ENCODE data around the gene MROH8.

MROH8 gene

DNA sequence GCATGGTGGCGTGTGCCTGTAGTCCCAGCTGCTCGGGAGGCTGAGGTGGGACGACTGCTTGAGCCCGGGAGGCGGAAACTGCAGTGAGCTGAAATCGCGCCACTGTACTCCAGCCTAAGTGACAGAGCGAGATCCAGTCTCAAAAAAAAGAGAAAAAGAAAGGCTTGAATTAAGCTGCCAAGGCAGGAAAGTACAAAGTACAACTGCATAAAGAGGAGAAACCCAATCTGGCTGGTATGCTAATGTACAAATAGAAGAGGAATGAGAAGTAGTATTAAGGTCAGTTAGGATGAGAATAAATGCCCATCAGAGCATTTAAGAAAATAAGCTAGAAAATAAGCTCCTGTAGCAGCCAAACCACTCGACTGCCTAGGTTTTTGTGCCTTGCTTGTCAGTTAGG, 23.4 kb downstream of the MROH8 start:
- Histone ChIP-seq H3F3A (ENCODE audit: insufficient read depth, low read length) (no peaks in the 10 kb centered on the region), H3K36me3 (replicated peaks; ENCODE audit: insufficient read depth, low read length) (no peaks in the 10 kb centered on the region), H4K20me1 (ENCODE audit: insufficient read depth, low read length) (no peaks in the 10 kb centered on the region), H3K9me3 (replicated peaks; ENCODE audit: insufficient read depth, low read length) (no peaks in the 10 kb centered on the region), H3K4me1 (ENCODE audit: low read length) (no peaks in the 10 kb centered on the region), H3K79me2 (ENCODE audit: low read length) (no peaks in the 10 kb centered on the region), H3K4me2 (ENCODE audit: low read depth, low read length) (no peak overlapping the region), H3K9me2 (replicated peaks; ENCODE audit: insufficient read depth, low read length) (no peaks in the 10 kb centered on the region), H3K27me3 (replicated peaks; ENCODE audit: insufficient read depth, low read length) (no peaks in the 10 kb centered on the region), H3K27ac (ENCODE audit: low read length) (no peak overlapping the region), H3K9ac (ENCODE audit: low read length) (no peak overlapping the region), H2AFZ (ENCODE audit: low read length) (no peak overlapping the region), H3K4me3 (ENCODE audit: low read length) (no peak overlapping the region)
- TF ChIP-seq EZH2 (optimal IDR thresholded peaks at IDR 0.05; ENCODE audit: low read depth, low read length) (no peak), EZH2phosphoT487 (IDR thresholded peaks at IDR 0.05; ENCODE audit: low read length) (no peak)
- TF ChIP-seq, protein P1, sequence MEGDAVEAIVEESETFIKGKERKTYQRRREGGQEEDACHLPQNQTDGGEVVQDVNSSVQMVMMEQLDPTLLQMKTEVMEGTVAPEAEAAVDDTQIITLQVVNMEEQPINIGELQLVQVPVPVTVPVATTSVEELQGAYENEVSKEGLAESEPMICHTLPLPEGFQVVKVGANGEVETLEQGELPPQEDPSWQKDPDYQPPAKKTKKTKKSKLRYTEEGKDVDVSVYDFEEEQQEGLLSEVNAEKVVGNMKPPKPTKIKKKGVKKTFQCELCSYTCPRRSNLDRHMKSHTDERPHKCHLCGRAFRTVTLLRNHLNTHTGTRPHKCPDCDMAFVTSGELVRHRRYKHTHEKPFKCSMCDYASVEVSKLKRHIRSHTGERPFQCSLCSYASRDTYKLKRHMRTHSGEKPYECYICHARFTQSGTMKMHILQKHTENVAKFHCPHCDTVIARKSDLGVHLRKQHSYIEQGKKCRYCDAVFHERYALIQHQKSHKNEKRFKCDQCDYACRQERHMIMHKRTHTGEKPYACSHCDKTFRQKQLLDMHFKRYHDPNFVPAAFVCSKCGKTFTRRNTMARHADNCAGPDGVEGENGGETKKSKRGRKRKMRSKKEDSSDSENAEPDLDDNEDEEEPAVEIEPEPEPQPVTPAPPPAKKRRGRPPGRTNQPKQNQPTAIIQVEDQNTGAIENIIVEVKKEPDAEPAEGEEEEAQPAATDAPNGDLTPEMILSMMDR (IDR thresholded peaks at IDR 0.05; ENCODE audit: low read length): no peak
- DNase-seq: no peak

DNA sequence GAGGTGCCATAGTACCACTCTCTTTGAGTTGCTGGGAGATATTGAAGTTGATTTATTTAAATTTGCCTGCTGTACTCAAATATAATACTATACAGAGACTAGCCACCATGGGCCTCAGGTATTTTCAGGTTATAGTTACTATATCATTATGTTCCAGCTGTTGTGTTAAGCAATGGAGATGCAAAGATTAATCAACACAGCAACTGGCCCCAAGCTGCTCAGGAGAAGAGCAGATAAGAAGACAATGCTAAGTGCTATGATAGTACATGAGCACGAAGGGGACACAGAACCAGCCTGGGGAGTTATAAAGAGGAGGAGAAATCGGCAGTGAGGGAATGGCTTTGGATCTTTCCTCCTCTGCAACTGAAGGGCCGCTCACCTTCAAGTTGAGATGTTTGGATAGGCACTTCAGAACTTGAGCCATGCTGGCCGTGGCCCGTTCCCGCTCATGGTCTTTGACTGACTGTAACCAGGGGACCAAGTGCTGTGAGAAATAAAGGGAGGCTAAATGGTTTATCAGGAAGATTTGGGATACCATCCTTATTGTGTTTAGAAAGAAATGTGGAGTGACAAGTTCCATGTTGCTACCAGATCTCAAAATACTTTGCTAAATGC, 24.6 kb downstream of the MROH8 start:
- Histone ChIP-seq H3K79me2 (ENCODE audit: low read length) (no peaks in the 10 kb centered on the region), H3K9me2 (replicated peaks; ENCODE audit: insufficient read depth, low read length) (no peaks in the 10 kb centered on the region), H4K20me1 (ENCODE audit: insufficient read depth, low read length) (no peaks in the 10 kb centered on the region), H3K27me3 (replicated peaks; ENCODE audit: insufficient read depth, low read length) (no peaks in the 10 kb centered on the region), H2AFZ (ENCODE audit: low read length) (no peak overlapping the region), H3K4me1 (ENCODE audit: low read length) (no peaks in the 10 kb centered on the region), H3K9ac (ENCODE audit: low read length) (no peak overlapping the region), H3K4me2 (ENCODE audit: low read depth, low read length) (no peak overlapping the region), H3K4me3 (ENCODE audit: low read length) (no peak overlapping the region), H3K36me3 (replicated peaks; ENCODE audit: insufficient read depth, low read length) (no peaks in the 10 kb centered on the region), H3K27ac (ENCODE audit: low read length) (no peak overlapping the region), H3K9me3 (replicated peaks; ENCODE audit: insufficient read depth, low read length) (no peaks in the 10 kb centered on the region), H3F3A (ENCODE audit: insufficient read depth, low read length) (no peaks in the 10 kb centered on the region)
- TF ChIP-seq, protein P1 (IDR thresholded peaks at IDR 0.05; ENCODE audit: low read length): no peak
- TF ChIP-seq EZH2 (optimal IDR thresholded peaks at IDR 0.05; ENCODE audit: low read depth, low read length): no peak
- TF ChIP-seq EZH2phosphoT487 (IDR thresholded peaks at IDR 0.05; ENCODE audit: low read length): no peak
- DNase-seq: no peak

DNA sequence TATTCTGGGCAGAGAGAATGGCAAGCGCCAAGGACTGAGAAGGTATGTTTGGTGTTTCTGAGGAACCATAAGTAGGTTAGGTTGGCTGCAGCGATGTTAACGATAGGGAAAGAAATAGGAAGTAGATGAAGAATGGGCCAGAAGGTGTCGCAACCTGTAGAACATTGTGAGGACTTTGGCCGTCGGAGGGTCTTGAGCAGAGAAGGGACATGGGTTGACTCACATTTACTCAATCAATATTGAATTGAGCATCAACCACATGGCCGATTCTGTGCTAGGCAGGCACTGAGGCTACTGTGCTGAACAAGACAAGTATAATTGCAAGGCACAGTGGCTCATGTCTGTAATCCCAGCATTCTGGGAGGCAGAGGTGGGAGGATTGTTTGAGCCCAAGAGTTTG, 27.1 kb downstream of the MROH8 start:
- H3F3A ChIP-seq (ENCODE audit: insufficient read depth, low read length): no peaks in the 10 kb centered on the region
- H4K20me1 ChIP-seq (ENCODE audit: insufficient read depth, low read length): no peaks in the 10 kb centered on the region
- no peak overlapping the region for H2AFZ ChIP-seq (ENCODE audit: low read length)
- DNase-seq: no peak
- no peaks in the 10 kb centered on the region for H3K4me1 ChIP-seq (ENCODE audit: low read length)
- no peaks in the 10 kb centered on the region for H3K9me2 ChIP-seq (replicated peaks; ENCODE audit: insufficient read depth, low read length)
- no peaks in the 10 kb centered on the region for H3K79me2 ChIP-seq (ENCODE audit: low read length)
- H3K4me3 ChIP-seq (ENCODE audit: low read length): no peak overlapping the region
- no peaks in the 10 kb centered on the region for H3K27me3 ChIP-seq (replicated peaks; ENCODE audit: insufficient read depth, low read length)
- TF ChIP-seq, protein P1 (IDR thresholded peaks at IDR 0.05; ENCODE audit: low read length): no peak
- H3K4me2 ChIP-seq (ENCODE audit: low read depth, low read length): no peak overlapping the region
- H3K36me3 ChIP-seq (replicated peaks; ENCODE audit: insufficient read depth, low read length): no peaks in the 10 kb centered on the region
- no peaks in the 10 kb centered on the region for H3K9me3 ChIP-seq (replicated peaks; ENCODE audit: insufficient read depth, low read length)
- H3K9ac ChIP-seq (ENCODE audit: low read length): no peak overlapping the region
- H3K27ac ChIP-seq (ENCODE audit: low read length): no peak overlapping the region
